ENCODE measurements around the gene HOOK1. TPM values are rescaled to one million over a fixed set of nuclear protein-coding genes. Genes with fewer than 3 reads are reported as not detected.

The HOOK1 gene
- polyA plus RNA-seq, 3 donors = not detected

GRCh38 chr1:59877108-59877682 is 62.4 kb downstream of the HOOK1 start:
- Histone ChIP-seq H3K4me1 (ENCODE audit: control insufficient read depth in 1 of 2, insufficient read depth in 2 of 2, low read length in 2 of 2) (no peaks in the 10 kb centered on the region), H3K9me3 (replicated peaks in 1 of 2; ENCODE audit: control insufficient read depth in 1 of 2, insufficient read depth in 1 of 2, low read length in 2 of 2) (no peaks in the 10 kb centered on the region), H3K27me3 (ENCODE audit: control insufficient read depth in 2 of 2, insufficient read depth in 2 of 2, low read length in 2 of 2) (no peaks in the 10 kb centered on the region), H3K9ac (ENCODE audit: insufficient read depth, low read length, poor library complexity, severe bottlenecking) (no peak overlapping the region), H2AFZ (ENCODE audit: insufficient read depth, low read depth, low read length, poor library complexity, severe bottlenecking) (no peak overlapping the region), H4K20me1 (ENCODE audit: insufficient read depth, low read length) (no peaks in the 10 kb centered on the region), H3K4me3 (replicated peaks in 1 of 3; ENCODE audit: low read depth in 2 of 3, low read length in 3 of 3) (no peak overlapping the region), H3K79me2 (ENCODE audit: insufficient read depth, low read length) (no peaks in the 10 kb centered on the region), H3K27ac (ENCODE audit: low read depth in 1 of 2, low read length in 2 of 2) (no peak overlapping the region), H3K36me3 (replicated peaks in 1 of 2; ENCODE audit: control insufficient read depth in 1 of 2, insufficient read depth in 2 of 2, low read length in 2 of 2) (no peaks in the 10 kb centered on the region), H3K4me2 (replicated peaks; ENCODE audit: extremely low read depth, low read length, poor library complexity, severe bottlenecking) (no peak overlapping the region)
- Mint-ChIP-seq H3K9me3 (peaks cover 3 to 15% (median 4%) of the 10 kb centered on the region in 7 donors), H3K4me1 (no peaks in the 10 kb centered on the region), H3K27ac (no peak overlapping the region), H3K36me3 (no peaks in the 10 kb centered on the region), H3K4me3 (no peak overlapping the region), H3K27me3 (ENCODE audit: low read depth in 3 of 3) (no peaks in the 10 kb centered on the region)
- intact Hi-C loops (cut with micrococcal nuclease) = no loop called here
- DNase-seq = no peak
- TF ChIP-seq CTCF (IDR thresholded peaks at IDR 0.05) = no peak
- 89% methylated on average over 1 of the region's 2 CpGs for WGBS (ENCODE audit: insufficient coverage)

- Mint-ChIP-seq H3K4me3 (no peak overlapping the region), H3K27ac (no peak overlapping the region), H3K36me3 (no peaks in the 10 kb centered on the region), H3K27me3 (ENCODE audit: low read depth in 3 of 3) (no peaks in the 10 kb centered on the region), H3K4me1 (no peaks in the 10 kb centered on the region), H3K9me3 (peaks cover 3 to 15% (median 6%) of the 10 kb centered on the region in 7 donors)
- H4K20me1 ChIP-seq (ENCODE audit: insufficient read depth, low read length) = no peaks in the 10 kb centered on the region
- H3K27me3 ChIP-seq (ENCODE audit: control insufficient read depth in 2 of 2, insufficient read depth in 2 of 2, low read length in 2 of 2) = no peaks in the 10 kb centered on the region
- no peaks in the 10 kb centered on the region for H3K79me2 ChIP-seq (ENCODE audit: insufficient read depth, low read length)
- no peaks in the 10 kb centered on the region for H3K9me3 ChIP-seq (replicated peaks in 1 of 2; ENCODE audit: control insufficient read depth in 1 of 2, insufficient read depth in 1 of 2, low read length in 2 of 2)
- WGBS (ENCODE audit: insufficient coverage) = no CpG with 5 or more reads among the region's 3 CpGs
- intact Hi-C loops (cut with micrococcal nuclease) = no loop called here
- no peaks in the 10 kb centered on the region for H3K36me3 ChIP-seq (replicated peaks in 1 of 2; ENCODE audit: control insufficient read depth in 1 of 2, insufficient read depth in 2 of 2, low read length in 2 of 2)
- H3K4me2 ChIP-seq (replicated peaks; ENCODE audit: extremely low read depth, low read length, poor library complexity, severe bottlenecking) = no peak overlapping the region
- no peak overlapping the region for H3K27ac ChIP-seq (ENCODE audit: low read depth in 1 of 2, low read length in 2 of 2)
- no peak overlapping the region for H3K9ac ChIP-seq (ENCODE audit: insufficient read depth, low read length, poor library complexity, severe bottlenecking)
- no peak for DNase-seq
- no peak overlapping the region for H3K4me3 ChIP-seq (replicated peaks in 1 of 3; ENCODE audit: low read depth in 2 of 3, low read length in 3 of 3)
- no peak overlapping the region for H2AFZ ChIP-seq (ENCODE audit: insufficient read depth, low read depth, low read length, poor library complexity, severe bottlenecking)
- no peaks in the 10 kb centered on the region for H3K4me1 ChIP-seq (ENCODE audit: control insufficient read depth in 1 of 2, insufficient read depth in 2 of 2, low read length in 2 of 2)
- no peak for TF ChIP-seq CTCF (IDR thresholded peaks at IDR 0.05)
These were observed 63.6 kb downstream of the HOOK1 start for GRCh38 chr1:59878370-59878769.
